WTC11 (cell line): Measurements from ENCODE around the gene LASP1. TPM values are rescaled to one million over a fixed set of nuclear protein-coding genes. Genes with fewer than 3 reads are reported as not detected.

Experiments used
- ATAC-seq: fragments of 200-7000 bp; cut with Tn5 transposase; 2 replicates; pipeline ENCODE4 v1.10.0; 2021; ENCODE audit warnings: mild to moderate bottlenecking, moderate library complexity
- CTCF ChIA-PET: fragments of 300-600 bp; sonication (Branson Sonifier 250); formaldehyde crosslinking; loops from one replicate; lab custom pipeline; 2021; ENCODE audit warnings: antibody characterized with exemption; lab: Charles Lee
- POLR2A ChIA-PET: fragments of 350-600 bp; sonication (Branson Sonifier 250); formaldehyde crosslinking; loops from one replicate; lab custom pipeline; 2021; ENCODE audit warnings: antibody characterized with exemption; lab: Charles Lee
- DNase-seq: peaks from one replicate; pipeline ENCODE4 v3.0.0; 2021; ENCODE audit warnings: low spot score
- H3K27ac Mint-ChIP-seq: 2 replicates; pipeline ENCODE4 v1.8.0; 2021; ENCODE audit warnings: mixed read lengths
- H3K27me3 Mint-ChIP-seq: 2 replicates; pipeline ENCODE4 v1.8.0; 2021; ENCODE audit warnings: low read depth, mild to moderate bottlenecking, moderate library complexity, mixed read lengths
- H3K36me3 Mint-ChIP-seq: 2 replicates; pipeline ENCODE4 v1.8.0; 2021; ENCODE audit warnings: mixed read lengths
- H3K4me1 Mint-ChIP-seq: 2 replicates; pipeline ENCODE4 v1.8.0; 2022; ENCODE audit warnings: mixed read lengths
- H3K4me3 Mint-ChIP-seq: 2 replicates; pipeline ENCODE4 v1.8.0; 2021; ENCODE audit warnings: mild to moderate bottlenecking, moderate library complexity, mixed read lengths
- H3K9me3 Mint-ChIP-seq: 2 replicates; pipeline ENCODE4 v1.8.0; 2021; ENCODE audit warnings: mixed read lengths
- E2F4 ChIP-seq: sonication (generic); formaldehyde crosslinking; IDR thresholded peaks from 2 replicates; pipeline ENCODE4 v1.8.1; 2022; ENCODE audit warnings: low read depth, mild to moderate bottlenecking, moderate library complexity, missing genetic modification reagents, borderline replicate concordance
- EMX1 ChIP-seq: fragments of 250-450 bp; sonication (Bioruptor Pico); IDR thresholded peaks from 2 replicates; pipeline ENCODE4 v1.8.0; 2021; ENCODE audit warnings: mild to moderate bottlenecking
- ERG ChIP-seq: fragments of 250-450 bp; sonication (Bioruptor Pico); IDR thresholded peaks from 2 replicates; pipeline ENCODE4 v1.8.0; 2021; ENCODE audit warnings: mild to moderate bottlenecking
- ETV6 ChIP-seq: sonication (generic); formaldehyde crosslinking; IDR thresholded peaks from 2 replicates; pipeline ENCODE4 v1.8.1; 2022; ENCODE audit warnings: mild to moderate bottlenecking, missing genetic modification reagents
- FOXJ3 ChIP-seq: sonication (generic); formaldehyde crosslinking; IDR thresholded peaks from 2 replicates; pipeline ENCODE4 v1.9.0; 2021; ENCODE audit warnings: missing genetic modification reagents, mild to moderate bottlenecking, borderline replicate concordance
- FOXP1 ChIP-seq: sonication (generic); formaldehyde crosslinking; IDR thresholded peaks from 2 replicates; pipeline ENCODE4 v1.8.0; 2022; ENCODE audit warnings: missing genetic modification reagents, mild to moderate bottlenecking, moderate library complexity, borderline replicate concordance
- GABPB1 ChIP-seq: sonication (generic); formaldehyde crosslinking; IDR thresholded peaks from 2 replicates; pipeline ENCODE4 v1.8.1; 2023; ENCODE audit warnings: mild to moderate bottlenecking, missing genetic modification reagents
- KAT7 ChIP-seq: sonication (generic); formaldehyde crosslinking; IDR thresholded peaks from 2 replicates; pipeline ENCODE4 v1.8.1; 2023; ENCODE audit warnings: missing genetic modification reagents, mild to moderate bottlenecking, borderline replicate concordance
- NFATC4 ChIP-seq: fragments of 250-450 bp; sonication (Bioruptor Pico); IDR thresholded peaks from 2 replicates; pipeline ENCODE4 v1.9.0; 2021; ENCODE audit warnings: mild to moderate bottlenecking
- NFE2L1 ChIP-seq: sonication (generic); formaldehyde crosslinking; IDR thresholded peaks from 2 replicates; pipeline ENCODE4 v1.8.1; 2023; ENCODE audit warnings: missing genetic modification reagents
- NR1H2 ChIP-seq: sonication (generic); formaldehyde crosslinking; IDR thresholded peaks from 2 replicates; pipeline ENCODE4 v1.9.0; 2021; ENCODE audit warnings: mild to moderate bottlenecking, moderate library complexity, missing genetic modification reagents
- OVOL2 ChIP-seq: fragments of 250-450 bp; sonication (Bioruptor Pico); IDR thresholded peaks from 2 replicates; pipeline ENCODE4 v1.9.0; 2021; ENCODE audit warnings: mild to moderate bottlenecking, borderline replicate concordance
- SOX15 ChIP-seq: fragments of 250-450 bp; sonication (Bioruptor Pico); IDR thresholded peaks from 2 replicates; pipeline ENCODE4 v1.9.0; 2021; ENCODE audit warnings: mild to moderate bottlenecking
- STAT6 ChIP-seq: sonication (generic); formaldehyde crosslinking; conservative IDR thresholded peaks from 2 replicates; pipeline ENCODE4 v1.8.1; 2023; ENCODE audit warnings: mild to moderate bottlenecking, low read depth, missing genetic modification reagents, moderate library complexity
- ZBTB43 ChIP-seq: sonication (generic); formaldehyde crosslinking; IDR thresholded peaks from 2 replicates; pipeline ENCODE4 v1.8.1; 2023; ENCODE audit warnings: mild to moderate bottlenecking, missing genetic modification reagents
- ZNF121 ChIP-seq: sonication (generic); formaldehyde crosslinking; IDR thresholded peaks from 2 replicates; pipeline ENCODE4 v1.8.0; 2023; ENCODE audit warnings: missing genetic modification reagents
- ZNF317 ChIP-seq: sonication (generic); formaldehyde crosslinking; IDR thresholded peaks from 2 replicates; pipeline ENCODE4 v1.8.1; 2023; ENCODE audit warnings: low read depth, mild to moderate bottlenecking, moderate library complexity, missing genetic modification reagents, borderline replicate concordance
- ZNF416 ChIP-seq: fragments of 250-450 bp; sonication (Bioruptor Pico); IDR thresholded peaks from 2 replicates; pipeline ENCODE4 v1.9.0; 2021; ENCODE audit warnings: mild to moderate bottlenecking, inconsistent platforms
- ZNF532 ChIP-seq: fragments of 250-450 bp; sonication (Bioruptor Pico); IDR thresholded peaks from 2 replicates; pipeline ENCODE4 v1.9.0; 2021; ENCODE audit warnings: mild to moderate bottlenecking, borderline replicate concordance
- ZNF671 ChIP-seq: fragments of 250-450 bp; sonication (Bioruptor Pico); IDR thresholded peaks from 2 replicates; pipeline ENCODE4 v1.8.0; 2021; ENCODE audit warnings: mild to moderate bottlenecking
- total RNA-seq: library from RNA; stranded (reverse); gene quantifications from 3 replicates; pipeline ENCODE4 v1.2.3, GENCODE V29; 2021

The LASP1 gene
- total RNA-seq, 1 experiment from 2014 or later: 139 TPM

GRCh38 chr17:38848939-38849605 lies 20.8 kb upstream of the LASP1 start:
- CTCF ChIA-PET: no interaction called here
- no peak overlapping the region for H3K4me3 Mint-ChIP-seq
- DNase-seq: no peak
- no peaks in the 10 kb centered on the region; the same call in 1 of the 2 replicates for H3K27me3 Mint-ChIP-seq
- peaks cover 30% of the 10 kb centered on the region for H3K4me1 Mint-ChIP-seq
- H3K9me3 Mint-ChIP-seq: no peaks in the 10 kb centered on the region
- peaks cover 60% of the 10 kb centered on the region for H3K36me3 Mint-ChIP-seq
- peak overlapping the region; percentile 57 for H3K27ac Mint-ChIP-seq
- ATAC-seq: no peak
- TF ChIP-seq ZNF671: peak; percentile 72; the same call in 1 of the 2 replicates
- 0 out of 2 replicates have a peak, but pooled peaks have one; percentile 4 for TF ChIP-seq ZNF532
- no peak for TF ChIP-seq EMX1
- TF ChIP-seq NFATC4 (CRISPR knock-in tag): peak; percentile 77; the same call in 1 of the 2 replicates
- no peak for TF ChIP-seq OVOL2 (CRISPR knock-in tag)
- peak; percentile 72; the same call in 1 of the 2 replicates for TF ChIP-seq ZNF121 (CRISPR knock-in tag)
- 0 out of 2 replicates have a peak, but pooled peaks have one; percentile 24 for TF ChIP-seq ZNF317 (CRISPR knock-in tag)
- no peak for TF ChIP-seq FOXJ3
- 0 out of 2 replicates have a peak, but pooled peaks have one; percentile 17 for TF ChIP-seq ERG (CRISPR knock-in tag)
- TF ChIP-seq SOX15 (CRISPR knock-in tag): no peak
- TF ChIP-seq ZNF416 (CRISPR knock-in tag): peak; percentile 38; the same call in 1 of the 2 replicates
- no peak for TF ChIP-seq STAT6
- POLR2A ChIA-PET: interaction anchor here (1.0 to 1.8 kb wide), 2 partner anchors 15 to 73 kb away, joined by 3 to 4 read pairs; no protein-coding TSS in a partner anchor

GRCh38 chr17:38850374-38850773 lies 19.5 kb upstream of the LASP1 start:
- Mint-ChIP-seq H3K36me3 (peaks cover 60% of the 10 kb centered on the region), H3K27ac (peak overlapping the region; percentile 83), H3K9me3 (no peaks in the 10 kb centered on the region), H3K4me3 (peak overlapping the region; percentile 99), H3K27me3 (no peaks in the 10 kb centered on the region; the same call in 1 of the 2 replicates), H3K4me1 (peaks cover 32% of the 10 kb centered on the region)
- TF ChIP-seq ZBTB43 (CRISPR knock-in tag) (no peak), ETV6 (CRISPR knock-in tag) (no peak), GABPB1 (no peak), FOXP1 (CRISPR knock-in tag) (no peak), ZNF532 (no peak), E2F4 (no peak), NR1H2 (no peak), NFE2L1 (no peak), KAT7 (CRISPR knock-in tag) (no peak)
- no peak for DNase-seq
- ChIA-PET POLR2A (interaction anchor here (1.8 kb wide), 1 partner anchor 72 kb away, joined by 4 read pairs; no protein-coding TSS in a partner anchor), CTCF (no interaction called here)
- no peak for ATAC-seq
